ENCODE measurements around the gene UTP15.

Gene UTP15

GRCh38 chr5:73564675-73565074 lies 868 bp upstream of the UTP15 start:
- TF ChIP-seq CTCF (IDR thresholded peaks at IDR 0.05; ENCODE audit: low read depth, low read length, missing control alignments) = no peak
- no peak for DNase-seq (ENCODE audit: low read depth)

GRCh38 chr5:73565969-73566547 lies 515 bp downstream of the UTP15 start:
- no peak for DNase-seq (ENCODE audit: low read depth)
- peak overlapping the region; percentile 78 for H3K4me3 ChIP-seq (ENCODE audit: low read depth, low read length)
- TF ChIP-seq CTCF (IDR thresholded peaks at IDR 0.05; ENCODE audit: low read depth, low read length, missing control alignments) = no peak

More at GRCh38 chr5:73564675-73565074, 868 bp upstream of the UTP15 start:
- peak overlapping the region; percentile 78 for H3K4me3 ChIP-seq (ENCODE audit: low read depth, low read length)

- H3K4me3 ChIP-seq (ENCODE audit: low read depth, low read length) = no peak overlapping the region
- DNase-seq (ENCODE audit: low read depth) = no peak
- no peak for TF ChIP-seq CTCF (IDR thresholded peaks at IDR 0.05; ENCODE audit: low read depth, low read length, missing control alignments)
Measured at GRCh38 chr5:73582285-73583145, 17.0 kb downstream of the UTP15 start.

- no peak overlapping the region for H3K4me3 ChIP-seq (ENCODE audit: low read depth, low read length)
- TF ChIP-seq CTCF (IDR thresholded peaks at IDR 0.05; ENCODE audit: low read depth, low read length, missing control alignments) = no peak
- DNase-seq (ENCODE audit: low read depth) = no peak
Measured at GRCh38 chr5:73587923-73588322, 22.4 kb downstream of the UTP15 start.

- peak; percentile 58 for TF ChIP-seq CTCF (IDR thresholded peaks at IDR 0.05; ENCODE audit: low read depth, low read length, missing control alignments)
- H3K4me3 ChIP-seq (ENCODE audit: low read depth, low read length) = no peak overlapping the region
- peak; percentile 61 for DNase-seq (ENCODE audit: low read depth)
Measured at GRCh38 chr5:73591102-73591695, 25.7 kb downstream of the UTP15 start.

GRCh38 chr5:73591698-73592501 lies 26.4 kb downstream of the UTP15 start:
- no peak for DNase-seq (ENCODE audit: low read depth)
- H3K4me3 ChIP-seq (ENCODE audit: low read depth, low read length) = no peak overlapping the region
- no peak for TF ChIP-seq CTCF (IDR thresholded peaks at IDR 0.05; ENCODE audit: low read depth, low read length, missing control alignments)
